HepG2 (cell line): ENCODE data around the gene MXRA7. TPM values are rescaled to one million over a fixed set of nuclear protein-coding genes. Genes with fewer than 3 reads are reported as not detected.

ENCODE experiments used
- DBP ChIP-seq: sonication (generic); formaldehyde crosslinking; IDR thresholded peaks from 2 replicates; pipeline ENCODE4 v1.4.0; 2020; ENCODE audit warnings: missing genetic modification reagents; ENCODE audit errors: not compliant biosample characterization
- DMAP1 ChIP-seq: IDR thresholded peaks from 2 replicates; pipeline ENCODE4 v1.6.1; 2016
- KDM6A ChIP-seq: IDR thresholded peaks from 2 replicates; pipeline ENCODE4 v1.6.1; 2016; ENCODE audit warnings: low read depth
- NFE2L1 ChIP-seq: sonication (generic); formaldehyde crosslinking; IDR thresholded peaks from 2 replicates; pipeline ENCODE4 v1.4.0; 2020; ENCODE audit warnings: missing genetic modification reagents, mild to moderate bottlenecking, borderline replicate concordance
- PAF1 ChIP-seq: IDR thresholded peaks from 2 replicates; pipeline ENCODE4 v1.6.1; 2016; ENCODE audit warnings: missing genetic modification reagents, missing compliant biosample characterization
- SP140L ChIP-seq: sonication (generic); formaldehyde crosslinking; IDR thresholded peaks from 2 replicates; pipeline ENCODE4 v1.4.0; 2020; ENCODE audit warnings: missing genetic modification reagents, borderline replicate concordance
- TBL1XR1 ChIP-seq: fragments of 150-350 bp; IDR thresholded peaks from 2 replicates; pipeline ENCODE4 v1.6.1; 2014; ENCODE audit warnings: borderline replicate concordance, low read length; ENCODE audit not compliant: partially characterized antibody
- TRAFD1 ChIP-seq: sonication (generic); formaldehyde crosslinking; IDR thresholded peaks from 2 replicates; pipeline ENCODE4 v1.5.1; 2020; ENCODE audit warnings: missing genetic modification reagents, mild to moderate bottlenecking, borderline replicate concordance
- ZNF10 ChIP-seq: sonication (generic); formaldehyde crosslinking; IDR thresholded peaks from 2 replicates; pipeline ENCODE4 v1.4.0; 2020; ENCODE audit warnings: mild to moderate bottlenecking, low read depth, missing genetic modification reagents, borderline replicate concordance
- ZNF160 ChIP-seq: sonication (generic); formaldehyde crosslinking; IDR thresholded peaks from 2 replicates; pipeline ENCODE4 v1.8.0; 2022; ENCODE audit warnings: mild to moderate bottlenecking, inconsistent platforms, missing genetic modification reagents
- ZNF567 ChIP-seq: sonication (generic); formaldehyde crosslinking; IDR thresholded peaks from 2 replicates; pipeline ENCODE4 v1.8.1; 2023; ENCODE audit warnings: mild to moderate bottlenecking, missing genetic modification reagents, borderline replicate concordance
- ZNF720 ChIP-seq: sonication (generic); formaldehyde crosslinking; IDR thresholded peaks from 2 replicates; pipeline ENCODE4 v1.4.0; 2020; ENCODE audit warnings: missing genetic modification reagents
- ZNF766 ChIP-seq: sonication (generic); formaldehyde crosslinking; IDR thresholded peaks from 2 replicates; pipeline ENCODE4 v1.5.0; 2020; ENCODE audit warnings: missing genetic modification reagents, borderline replicate concordance
- ZNF83 ChIP-seq: sonication (generic); formaldehyde crosslinking; IDR thresholded peaks from 2 replicates; pipeline ENCODE4 v1.4.0; 2020; ENCODE audit warnings: missing genetic modification reagents, mild to moderate bottlenecking, borderline replicate concordance
- polyA plus RNA-seq, 8 experiments: library from polyadenylated mRNA; depleted of rRNA in 3 of 8; stranded (reverse) in 7 of 8; unstranded in 1 of 8; fragments of >200 nt; fragmentation: Illumina TruSeq in 4 of 8; extraction: Trizol in 4 of 8; gene quantifications; 2 replicates each; pipeline versions ENCODE4 v1.2.1 to v1.2.3, GENCODE V29; 2011 to 2016; ENCODE audit warnings: low read depth in 4 of 8, missing spikeins in 1 of 8, mixed read lengths in 1 of 8; ENCODE audit not compliant: insufficient read depth in 1 of 8
- total RNA-seq, 5 experiments: library from RNA; depleted of rRNA; stranded (reverse); fragments of >200 nt; fragmentation: Illumina TruSeq; extraction: Trizol; gene quantifications; 2 replicates each; pipeline ENCODE4 v1.2.3, GENCODE V29; 2016; ENCODE audit warnings: low read depth in 1 of 5
- TF ChIP-seq, protein P1 (sequence below): sonication (generic); formaldehyde crosslinking; IDR thresholded peaks from 2 replicates; pipeline ENCODE4 v1.4.0; 2020; ENCODE audit warnings: missing genetic modification reagents
- TF ChIP-seq, protein P2 (sequence below): sonication (generic); formaldehyde crosslinking; IDR thresholded peaks from 2 replicates; pipeline ENCODE4 v1.5.0; 2020; ENCODE audit warnings: missing genetic modification reagents
- TF ChIP-seq, protein P3 (sequence below): sonication (generic); formaldehyde crosslinking; IDR thresholded peaks from 2 replicates; pipeline ENCODE4 v1.4.0; 2020; ENCODE audit warnings: missing genetic modification reagents
- TF ChIP-seq, protein P4 (sequence below): sonication (generic); formaldehyde crosslinking; IDR thresholded peaks from 2 replicates; pipeline ENCODE4 v1.8.0; 2022; ENCODE audit warnings: mild to moderate bottlenecking, missing genetic modification reagents, moderate library complexity

MXRA7 gene
- total and polyA plus RNA-seq, 2 of the 13 experiments (the other 11 are each of a cell fraction or from before 2014, with no cell fraction given): 44.8 to 112 TPM

DNA sequence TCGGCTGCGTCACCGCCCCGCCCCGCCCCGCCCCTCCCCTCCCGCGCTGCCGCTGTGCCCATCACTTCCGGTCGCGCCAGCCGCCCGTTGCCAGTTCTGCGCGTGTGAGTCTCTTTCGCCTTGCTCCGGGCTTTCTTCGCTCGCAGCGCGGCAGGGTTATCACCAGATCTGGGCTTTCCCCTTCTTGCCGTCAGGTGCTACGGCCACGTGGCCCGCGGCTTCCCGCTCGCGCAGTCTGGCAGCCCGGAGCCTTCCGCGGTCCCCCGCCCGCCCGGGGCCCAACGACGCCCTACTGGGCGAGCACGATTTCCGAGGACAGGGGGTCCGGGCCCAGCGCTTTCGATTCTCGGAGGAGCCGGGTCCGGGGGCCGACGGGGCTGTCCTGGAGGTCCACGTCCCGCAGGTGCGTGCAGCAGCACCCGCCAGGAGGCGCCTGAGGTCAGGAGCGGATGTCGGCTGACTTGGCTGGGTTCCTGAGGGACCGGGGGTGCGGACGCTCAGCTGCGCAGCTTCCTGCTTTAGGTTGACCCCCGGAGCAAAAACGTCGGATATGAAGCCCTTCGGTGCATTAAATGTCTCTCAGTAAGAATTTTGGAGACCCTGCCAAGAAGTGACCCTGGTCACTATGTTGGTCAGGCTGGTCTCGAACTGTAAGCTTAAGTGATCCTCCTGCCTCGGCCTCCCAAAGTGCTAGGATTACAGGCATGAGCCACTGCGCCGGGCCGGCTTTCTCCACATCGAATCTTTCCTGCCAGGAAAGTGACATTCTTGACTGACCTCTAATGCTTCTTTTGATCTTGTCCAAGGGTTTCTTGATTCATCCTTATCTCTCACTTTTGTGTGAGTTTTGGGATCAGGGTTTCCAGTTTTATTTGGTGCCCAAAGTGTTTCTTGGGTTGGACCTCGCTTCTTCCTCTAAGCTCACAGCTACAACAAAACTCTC, 16.3 kb upstream of the MXRA7 start, which contains the start of gene METTL23 (continued):
- TF ChIP-seq NFE2L1 (CRISPR knock-in tag): peak; percentile 74; the same call in 1 of the 2 replicates
- TF ChIP-seq, protein P1, sequence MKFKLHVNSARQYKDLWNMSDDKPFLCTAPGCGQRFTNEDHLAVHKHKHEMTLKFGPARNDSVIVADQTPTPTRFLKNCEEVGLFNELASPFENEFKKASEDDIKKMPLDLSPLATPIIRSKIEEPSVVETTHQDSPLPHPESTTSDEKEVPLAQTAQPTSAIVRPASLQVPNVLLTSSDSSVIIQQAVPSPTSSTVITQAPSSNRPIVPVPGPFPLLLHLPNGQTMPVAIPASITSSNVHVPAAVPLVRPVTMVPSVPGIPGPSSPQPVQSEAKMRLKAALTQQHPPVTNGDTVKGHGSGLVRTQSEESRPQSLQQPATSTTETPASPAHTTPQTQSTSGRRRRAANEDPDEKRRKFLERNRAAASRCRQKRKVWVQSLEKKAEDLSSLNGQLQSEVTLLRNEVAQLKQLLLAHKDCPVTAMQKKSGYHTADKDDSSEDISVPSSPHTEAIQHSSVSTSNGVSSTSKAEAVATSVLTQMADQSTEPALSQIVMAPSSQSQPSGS (CRISPR knock-in tag): no peak
- TF ChIP-seq ZNF83 (CRISPR knock-in tag): 0 out of 2 replicates have a peak, but pooled peaks have one; percentile 19
- no peak; the same call in 1 of the 2 replicates for TF ChIP-seq ZNF567
- TF ChIP-seq ZNF766 (CRISPR knock-in tag): 0 out of 2 replicates have a peak, but pooled peaks have one; percentile 51
- TF ChIP-seq TRAFD1 (CRISPR knock-in tag): no peak
- TF ChIP-seq KDM6A (CRISPR knock-in tag): no peak
- TF ChIP-seq, protein P2, sequence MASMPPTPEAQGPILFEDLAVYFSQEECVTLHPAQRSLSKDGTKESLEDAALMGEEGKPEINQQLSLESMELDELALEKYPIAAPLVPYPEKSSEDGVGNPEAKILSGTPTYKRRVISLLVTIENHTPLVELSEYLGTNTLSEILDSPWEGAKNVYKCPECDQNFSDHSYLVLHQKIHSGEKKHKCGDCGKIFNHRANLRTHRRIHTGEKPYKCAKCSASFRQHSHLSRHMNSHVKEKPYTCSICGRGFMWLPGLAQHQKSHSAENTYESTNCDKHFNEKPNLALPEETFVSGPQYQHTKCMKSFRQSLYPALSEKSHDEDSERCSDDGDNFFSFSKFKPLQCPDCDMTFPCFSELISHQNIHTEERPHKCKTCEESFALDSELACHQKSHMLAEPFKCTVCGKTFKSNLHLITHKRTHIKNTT (CRISPR knock-in tag): no peak
- TF ChIP-seq, protein P3, sequence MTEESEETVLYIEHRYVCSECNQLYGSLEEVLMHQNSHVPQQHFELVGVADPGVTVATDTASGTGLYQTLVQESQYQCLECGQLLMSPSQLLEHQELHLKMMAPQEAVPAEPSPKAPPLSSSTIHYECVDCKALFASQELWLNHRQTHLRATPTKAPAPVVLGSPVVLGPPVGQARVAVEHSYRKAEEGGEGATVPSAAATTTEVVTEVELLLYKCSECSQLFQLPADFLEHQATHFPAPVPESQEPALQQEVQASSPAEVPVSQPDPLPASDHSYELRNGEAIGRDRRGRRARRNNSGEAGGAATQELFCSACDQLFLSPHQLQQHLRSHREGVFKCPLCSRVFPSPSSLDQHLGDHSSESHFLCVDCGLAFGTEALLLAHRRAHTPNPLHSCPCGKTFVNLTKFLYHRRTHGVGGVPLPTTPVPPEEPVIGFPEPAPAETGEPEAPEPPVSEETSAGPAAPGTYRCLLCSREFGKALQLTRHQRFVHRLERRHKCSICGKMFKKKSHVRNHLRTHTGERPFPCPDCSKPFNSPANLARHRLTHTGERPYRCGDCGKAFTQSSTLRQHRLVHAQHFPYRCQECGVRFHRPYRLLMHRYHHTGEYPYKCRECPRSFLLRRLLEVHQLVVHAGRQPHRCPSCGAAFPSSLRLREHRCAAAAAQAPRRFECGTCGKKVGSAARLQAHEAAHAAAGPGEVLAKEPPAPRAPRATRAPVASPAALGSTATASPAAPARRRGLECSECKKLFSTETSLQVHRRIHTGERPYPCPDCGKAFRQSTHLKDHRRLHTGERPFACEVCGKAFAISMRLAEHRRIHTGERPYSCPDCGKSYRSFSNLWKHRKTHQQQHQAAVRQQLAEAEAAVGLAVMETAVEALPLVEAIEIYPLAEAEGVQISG (CRISPR knock-in tag): no peak; the same call in 1 of the 2 replicates
- TF ChIP-seq DMAP1 (CRISPR knock-in tag): 0 out of 2 replicates have a peak, but pooled peaks have one; percentile 76
- peak; percentile 13; the same call in 1 of the 2 replicates for TF ChIP-seq SP140L (CRISPR knock-in tag)
- peak; percentile 60; the same call in 1 of the 2 replicates for TF ChIP-seq ZNF160
- TF ChIP-seq, protein P4, sequence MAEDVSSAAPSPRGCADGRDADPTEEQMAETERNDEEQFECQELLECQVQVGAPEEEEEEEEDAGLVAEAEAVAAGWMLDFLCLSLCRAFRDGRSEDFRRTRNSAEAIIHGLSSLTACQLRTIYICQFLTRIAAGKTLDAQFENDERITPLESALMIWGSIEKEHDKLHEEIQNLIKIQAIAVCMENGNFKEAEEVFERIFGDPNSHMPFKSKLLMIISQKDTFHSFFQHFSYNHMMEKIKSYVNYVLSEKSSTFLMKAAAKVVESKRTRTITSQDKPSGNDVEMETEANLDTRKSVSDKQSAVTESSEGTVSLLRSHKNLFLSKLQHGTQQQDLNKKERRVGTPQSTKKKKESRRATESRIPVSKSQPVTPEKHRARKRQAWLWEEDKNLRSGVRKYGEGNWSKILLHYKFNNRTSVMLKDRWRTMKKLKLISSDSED (CRISPR knock-in tag): no peak; the same call in 1 of the 2 replicates
- TF ChIP-seq PAF1 (CRISPR knock-in tag): no peak
- TF ChIP-seq TBL1XR1: peak; percentile 22
- no peak for TF ChIP-seq DBP (CRISPR knock-in tag)
- TF ChIP-seq ZNF10 (CRISPR knock-in tag): no peak
- no peak; the same call in 1 of the 2 replicates for TF ChIP-seq ZNF720 (CRISPR knock-in tag)
